Thymus (tissue), 11 donors: Measurements from ENCODE around the gene TACC3. TPM values are rescaled to one million over a fixed set of nuclear protein-coding genes. Genes with fewer than 3 reads are reported as not detected.

ENCODE experiments used
- DNase-seq, 9 donors: peaks; one replicate each; pipeline ENCODE4 v3.0.0-alpha.2; 2013; ENCODE audit warnings: low spot score in 9 of 9, low read depth in 6 of 9, missing footprints in 1 of 9
- H3K27ac ChIP-seq, 2 donors: one replicate each; pipeline ENCODE4 v1.5.1; 2013; ENCODE audit warnings: control low read depth in 1 of 2, low read depth in 1 of 2, low read length in 1 of 2, mild to moderate bottlenecking in 1 of 2, moderate library complexity in 1 of 2
- H3K27me3 ChIP-seq, 2 donors: one replicate each; pipeline ENCODE4 v1.5.1; 2013; ENCODE audit warnings: low read length in 1 of 2; ENCODE audit not compliant: control insufficient read depth in 2 of 2, insufficient read depth in 1 of 2
- H3K36me3 ChIP-seq, 2 donors: one replicate each; pipeline ENCODE4 v1.5.1; 2013; ENCODE audit warnings: low read length in 1 of 2, mild to moderate bottlenecking in 1 of 2, moderate library complexity in 1 of 2; ENCODE audit not compliant: control insufficient read depth in 2 of 2, insufficient read depth in 2 of 2
- H3K4me1 ChIP-seq, 2 donors: one replicate each; pipeline ENCODE4 v1.5.1; 2013; ENCODE audit warnings: low read length in 2 of 2; ENCODE audit not compliant: control insufficient read depth in 2 of 2, insufficient read depth in 2 of 2
- H3K4me3 ChIP-seq, 2 donors: one replicate each; pipeline ENCODE4 v1.5.1; 2013; ENCODE audit warnings: low read length in 2 of 2, control low read depth in 1 of 2, mild to moderate bottlenecking in 1 of 2
- H3K9me3 ChIP-seq, 2 donors: one replicate each; pipeline ENCODE4 v1.5.1; 2013; ENCODE audit warnings: low read length in 1 of 2, mild to moderate bottlenecking in 1 of 2; ENCODE audit not compliant: control insufficient read depth in 2 of 2, insufficient read depth in 1 of 2
- WGBS: extraction: QIAGEN DNeasy Blood & Tissue Kit; methylation state at CpG from one replicate; pipeline ENCODE4 v1.1.7; 2013; 5-methylcytosine and 5-hydroxymethylcytosine counted together
- polyA plus RNA-seq: library from polyadenylated mRNA; stranded (reverse); fragments of 200-250 nt; gene quantifications from one replicate; pipeline ENCODE4 v1.2.3, GENCODE V29; 2013
- total RNA-seq: library from RNA; stranded (reverse); fragments of 120-200 nt; gene quantifications from one replicate; pipeline ENCODE4 v1.2.4, GENCODE V29; 2013
- donor health status: healthy.

TACC3 gene
- total and polyA plus RNA-seq, 2 donors, result 31.4 to 46.7 TPM

DNA sequence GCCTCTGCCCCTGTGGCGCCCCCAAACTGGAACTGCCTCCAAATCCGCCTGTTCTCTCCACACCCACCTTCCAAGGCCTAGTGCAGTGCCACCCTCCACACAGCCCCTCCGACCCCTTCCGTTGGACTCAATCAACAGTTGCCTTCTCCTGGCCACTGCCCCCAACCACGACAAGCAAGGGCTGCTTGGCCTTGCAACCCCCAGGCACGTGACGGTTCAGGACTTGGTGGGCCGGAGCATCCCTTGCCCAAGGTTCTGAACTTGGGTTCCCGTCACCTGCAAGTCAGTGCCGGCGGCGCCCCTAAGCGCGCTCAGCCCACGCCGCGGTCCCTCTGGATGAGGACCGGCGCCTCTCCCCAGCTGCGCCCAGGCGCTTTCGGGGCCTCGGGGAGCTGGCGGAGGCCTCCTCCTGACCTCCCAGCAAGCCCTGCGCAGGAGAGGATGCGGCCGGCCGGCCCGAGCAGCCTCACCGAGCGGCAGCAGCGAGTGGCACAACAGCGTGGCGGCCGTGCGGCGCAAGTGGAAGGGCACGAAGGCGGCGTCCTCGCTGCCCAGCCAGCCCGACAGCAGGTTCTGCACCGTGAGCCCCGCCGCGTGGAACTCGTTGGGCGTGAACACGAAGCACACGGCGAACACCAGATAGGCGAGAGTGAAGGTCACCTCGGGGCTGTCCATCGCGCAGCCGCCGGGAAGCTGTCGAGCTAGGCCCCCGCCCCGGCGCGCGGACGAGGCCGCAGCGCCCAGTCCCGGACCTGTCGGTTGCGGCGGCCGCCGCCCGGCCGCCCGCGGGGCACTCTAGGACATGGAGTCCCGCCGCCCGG is 948 bp upstream of the TACC3 start:
- DNase-seq, result peak in 1 of 9 donors; percentile 60
- no peaks in the 10 kb centered on the region for H3K27me3 ChIP-seq
- 1% methylated on average over 79 of the region's 79 CpGs for WGBS
- H3K36me3 ChIP-seq, result peaks cover 39 to 49% of the 10 kb centered on the region in 2 donors
- peak overlapping the region; percentile 55 to 72 for H3K4me3 ChIP-seq
- no peaks in the 10 kb centered on the region for H3K9me3 ChIP-seq
- H3K4me1 ChIP-seq, result peaks cover 29 to 41% of the 10 kb centered on the region in 2 donors
- peak overlapping the region; percentile 77 to 87 for H3K27ac ChIP-seq

DNA sequence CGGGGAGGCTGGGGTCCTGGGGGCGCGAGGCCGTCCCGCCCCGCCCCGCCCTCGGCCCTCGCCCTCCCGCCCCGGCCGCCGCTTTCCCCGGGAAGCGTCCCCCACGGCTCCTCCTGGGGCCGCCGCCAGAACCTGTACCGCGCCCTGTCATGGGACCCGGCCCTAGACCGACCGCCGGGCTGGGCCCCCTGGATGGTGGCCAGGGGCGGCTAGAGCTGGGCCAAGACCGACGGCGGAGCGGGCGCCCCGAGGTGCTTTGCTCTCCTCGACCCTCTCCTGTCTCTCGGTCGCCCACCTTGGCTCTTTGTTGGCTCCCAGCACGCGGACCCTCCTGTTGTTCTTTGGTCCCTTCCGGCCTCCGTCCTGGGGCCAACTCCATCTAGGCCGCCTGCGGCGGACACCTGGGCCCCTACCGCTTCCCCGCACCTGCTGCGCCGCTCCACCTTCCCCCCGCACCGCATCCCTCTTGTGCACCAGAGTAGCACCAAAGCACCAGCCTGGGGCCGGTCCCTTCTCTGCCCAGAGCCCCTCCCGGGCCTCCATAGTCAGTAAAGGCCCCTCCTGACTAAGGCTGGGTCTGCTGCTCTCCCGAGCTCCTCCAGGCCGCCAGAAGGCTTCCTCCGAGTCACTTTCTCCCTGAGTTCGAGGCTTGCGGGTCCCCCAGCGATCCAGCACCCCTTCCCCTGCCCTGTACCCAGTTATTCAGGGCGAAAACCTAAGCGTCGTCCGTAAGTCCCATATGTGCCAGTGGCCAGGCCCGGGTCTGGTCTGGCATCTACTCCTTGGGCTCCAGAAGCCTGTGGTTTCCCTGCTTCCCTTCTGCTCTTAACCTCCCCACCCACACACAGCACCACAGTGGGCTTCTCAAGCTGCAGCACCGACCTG is 587 bp downstream of the TACC3 start:
- peak overlapping the region; percentile 98 to 99 for H3K27ac ChIP-seq
- DNase-seq, result no peak
- no peaks in the 10 kb centered on the region for H3K9me3 ChIP-seq
- WGBS, result 2% methylated on average over 61 of the region's 61 CpGs
- peak overlapping the region; percentile 63 to 72 for H3K4me3 ChIP-seq
- H3K27me3 ChIP-seq, result no peaks in the 10 kb centered on the region
- H3K4me1 ChIP-seq, result peaks cover 36 to 44% of the 10 kb centered on the region in 2 donors
- H3K36me3 ChIP-seq, result peaks cover 33 to 49% of the 10 kb centered on the region in 2 donors

DNA sequence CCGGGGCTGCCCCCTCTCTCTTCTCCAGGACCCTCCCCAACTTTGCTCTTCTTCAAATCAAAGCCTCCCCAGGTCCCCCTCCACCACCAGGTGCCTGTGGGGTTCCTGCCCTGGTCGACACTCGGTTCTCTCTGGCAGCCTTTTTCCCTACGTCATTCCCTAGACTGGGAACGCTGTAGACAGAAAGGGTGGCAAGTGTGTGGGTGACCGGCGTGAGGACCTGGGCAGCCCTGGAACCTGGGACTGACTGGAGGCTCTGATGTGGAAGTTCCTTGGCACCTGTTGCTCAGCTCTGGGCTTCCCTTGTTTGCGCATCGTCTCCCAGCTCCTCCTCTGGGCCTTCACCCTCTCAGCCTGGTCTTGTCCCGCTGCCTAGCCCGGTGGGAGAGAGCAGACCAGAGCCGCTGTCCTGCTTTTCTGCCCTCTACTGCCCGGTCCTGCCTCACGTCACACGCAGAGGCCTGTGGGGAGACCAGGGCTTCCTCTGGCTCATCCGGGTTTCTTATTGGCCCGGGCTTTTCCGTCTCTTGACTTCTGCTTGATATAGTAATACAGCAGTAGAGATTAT is 1.3 kb downstream of the TACC3 start:
- Histone ChIP-seq H3K27me3 (no peaks in the 10 kb centered on the region), H3K36me3 (peaks cover 32 to 49% of the 10 kb centered on the region in 2 donors), H3K27ac (peak overlapping the region; percentile 98 to 99), H3K4me3 (peak overlapping the region; percentile 63 to 72), H3K4me1 (peaks cover 36 to 44% of the 10 kb centered on the region in 2 donors), H3K9me3 (no peaks in the 10 kb centered on the region)
- no peak for DNase-seq
- WGBS, result 41% methylated on average over 18 of the region's 18 CpGs

DNA sequence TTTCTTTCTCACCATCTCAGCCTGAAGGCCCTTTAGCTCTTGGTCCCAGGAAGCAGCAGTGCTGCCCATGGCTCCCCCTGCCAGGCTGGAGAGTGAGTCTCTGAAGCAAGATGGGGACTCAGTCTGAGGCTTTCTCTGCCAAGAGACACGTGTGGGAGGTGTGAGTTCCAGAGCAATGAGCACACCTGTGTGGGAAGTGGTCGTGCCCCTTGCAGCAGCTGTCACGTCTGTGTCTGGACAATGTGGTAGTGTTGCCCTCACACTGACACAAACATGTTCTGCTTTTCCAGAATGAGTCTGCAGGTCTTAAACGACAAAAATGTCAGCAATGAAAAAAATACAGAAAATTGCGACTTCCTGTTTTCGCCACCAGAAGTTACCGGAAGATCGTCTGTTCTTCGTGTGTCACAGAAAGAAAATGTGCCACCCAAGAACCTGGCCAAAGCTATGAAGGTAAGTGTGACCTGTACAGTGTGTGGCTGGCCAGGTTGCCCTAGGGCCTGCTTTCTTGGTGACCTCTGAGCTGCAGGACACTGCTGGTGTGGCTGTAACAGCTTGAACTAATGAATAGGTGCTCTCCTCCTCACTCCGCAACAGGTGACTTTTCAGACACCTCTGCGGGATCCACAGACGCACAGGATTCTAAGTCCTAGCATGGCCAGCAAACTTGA is 1.9 kb downstream of the TACC3 start:
- Histone ChIP-seq H3K27me3 (no peaks in the 10 kb centered on the region), H3K27ac (peak overlapping the region; percentile 98 to 99), H3K4me1 (peaks cover 36 to 44% of the 10 kb centered on the region in 2 donors), H3K9me3 (no peaks in the 10 kb centered on the region), H3K4me3 (peak overlapping the region; percentile 63 to 72), H3K36me3 (peaks cover 32 to 49% of the 10 kb centered on the region in 2 donors)
- WGBS, result 29% methylated on average over 12 of the region's 12 CpGs
- peak in 5 of 9 donors; percentile 43 to 83 (median 50) for DNase-seq

DNA sequence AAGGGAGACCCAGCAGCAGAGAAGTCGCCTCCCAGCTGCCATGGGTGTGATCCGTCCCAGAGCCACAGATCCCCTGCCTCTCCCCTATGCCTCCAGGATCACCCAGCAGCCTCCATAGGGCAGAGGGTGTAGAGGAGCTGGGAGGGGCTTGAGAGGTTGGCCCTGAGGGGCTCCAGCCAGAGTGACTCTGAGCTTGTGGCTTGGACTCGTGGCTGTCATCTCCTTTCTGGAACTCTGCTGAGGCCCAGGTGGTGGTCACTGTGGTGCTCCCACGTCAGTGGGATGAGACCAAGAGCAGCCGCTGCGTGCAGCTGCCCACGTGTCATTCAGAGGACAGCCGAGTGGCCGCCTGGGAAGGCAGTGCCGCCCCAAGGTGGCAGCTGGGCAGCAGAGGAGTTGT is 4.2 kb downstream of the TACC3 start:
- DNase-seq, result no peak
- Histone ChIP-seq H3K4me3 (no peak overlapping the region), H3K27ac (no peak overlapping the region), H3K4me1 (peaks cover 24 to 34% of the 10 kb centered on the region in 2 donors), H3K36me3 (peaks cover 48 to 66% of the 10 kb centered on the region in 2 donors), H3K9me3 (no peaks in the 10 kb centered on the region), H3K27me3 (no peaks in the 10 kb centered on the region)
- 98% methylated on average over 10 of the region's 10 CpGs for WGBS

DNA sequence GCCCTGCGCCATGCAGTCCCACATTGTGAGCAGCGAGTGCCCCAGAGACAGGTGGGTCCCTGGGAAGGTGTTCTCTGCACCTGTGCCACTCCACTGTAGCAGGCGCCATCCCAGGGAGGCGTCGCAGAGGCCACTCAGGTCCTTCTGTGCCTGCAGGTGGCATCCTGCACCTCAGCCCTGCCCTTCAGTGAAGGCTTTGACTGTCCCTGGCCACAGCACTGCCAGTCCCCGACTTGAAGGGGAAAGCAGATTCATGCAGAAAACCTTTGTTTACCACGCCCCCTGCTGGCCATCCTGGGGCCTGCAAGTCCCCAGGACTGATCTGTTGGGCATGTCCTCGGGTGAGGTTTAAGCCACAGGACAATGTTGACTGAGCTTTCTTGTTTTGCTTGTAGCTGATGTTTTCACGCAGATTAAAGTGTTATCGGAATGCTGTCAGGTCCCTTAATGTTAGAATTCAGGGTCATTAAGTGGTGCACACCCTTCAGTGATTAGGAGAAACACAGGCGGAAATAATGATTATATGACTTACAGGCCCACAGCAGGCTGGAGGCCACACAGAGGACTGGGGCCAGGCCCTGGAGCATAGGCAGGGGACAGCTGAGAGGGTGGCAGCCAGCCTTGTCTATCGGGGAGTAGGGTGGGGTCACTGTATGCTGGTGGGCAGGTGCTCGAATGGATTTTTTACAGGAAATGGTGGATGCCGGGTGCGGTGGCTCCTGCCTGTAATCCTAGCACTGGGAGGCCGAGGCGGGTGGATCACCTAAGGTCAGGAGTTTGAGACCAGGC is 5.0 kb downstream of the TACC3 start:
- WGBS, result 72% methylated on average over 17 of the region's 17 CpGs
- no peak overlapping the region for H3K4me3 ChIP-seq
- no peak overlapping the region for H3K27ac ChIP-seq
- H3K4me1 ChIP-seq, result peaks cover 24 to 34% of the 10 kb centered on the region in 2 donors
- H3K36me3 ChIP-seq, result peaks cover 56 to 74% of the 10 kb centered on the region in 2 donors
- no peaks in the 10 kb centered on the region for H3K9me3 ChIP-seq
- no peaks in the 10 kb centered on the region for H3K27me3 ChIP-seq
- peak; percentile 66 to 92 (median 83) for DNase-seq

DNA sequence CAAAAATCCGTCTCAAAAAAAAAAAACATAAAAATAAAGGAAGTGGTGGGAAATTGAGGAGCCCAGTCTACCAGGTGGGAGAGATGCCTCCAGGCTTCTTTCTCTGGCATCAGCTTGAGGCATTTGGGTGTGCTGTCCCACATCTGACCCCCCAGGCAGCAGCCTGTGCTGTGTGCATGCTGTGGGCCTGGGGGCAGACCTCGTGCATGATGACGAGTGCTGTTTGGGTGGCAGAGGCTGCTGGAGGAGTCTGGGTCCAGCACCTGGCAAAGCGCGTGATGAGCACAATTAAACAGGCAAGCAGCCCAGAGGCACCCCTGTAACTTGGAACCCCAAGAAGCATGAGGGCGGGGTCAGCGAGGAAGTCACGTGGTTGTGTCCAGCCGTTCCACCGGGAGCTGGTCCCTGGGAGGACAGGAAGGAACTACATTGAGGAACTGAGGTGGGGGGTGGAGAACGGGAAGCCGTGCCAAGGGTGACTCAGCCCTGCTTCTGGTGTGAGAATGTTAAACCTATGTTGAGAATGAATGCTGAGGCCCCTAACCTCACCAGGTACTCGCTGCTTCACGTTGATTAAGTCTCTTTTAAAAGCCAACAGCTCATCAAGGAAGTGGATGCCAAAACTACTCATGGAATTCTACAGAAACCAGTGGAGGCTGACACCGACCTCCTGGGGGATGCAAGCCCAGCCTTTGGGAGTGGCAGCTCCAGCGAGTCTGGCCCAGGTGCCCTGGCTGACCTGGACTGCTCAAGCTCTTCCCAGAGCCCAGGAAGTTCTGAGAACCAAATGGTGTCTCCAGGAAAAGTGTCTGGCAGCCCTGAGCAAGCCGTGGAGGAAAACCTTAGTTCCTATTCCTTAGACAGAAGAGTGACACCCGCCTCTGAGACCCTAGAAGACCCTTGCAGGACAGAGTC is 6.1 kb downstream of the TACC3 start:
- WGBS, result 82% methylated on average over 18 of the region's 18 CpGs
- H3K4me3 ChIP-seq, result no peak overlapping the region
- no peaks in the 10 kb centered on the region for H3K27me3 ChIP-seq
- no peak for DNase-seq
- no peaks in the 10 kb centered on the region for H3K9me3 ChIP-seq
- H3K27ac ChIP-seq, result no peak overlapping the region
- peaks cover 65 to 82% of the 10 kb centered on the region in 2 donors for H3K36me3 ChIP-seq
- H3K4me1 ChIP-seq, result peaks cover 17 to 26% of the 10 kb centered on the region in 2 donors
